ENCODE measurements around the gene CFL1.

CFL1 gene

GRCh38 chr11:65885231-65885630 lies 27.3 kb upstream of the CFL1 start:
- no peak for DNase-seq
- Histone ChIP-seq H3K4me3 (ENCODE audit: low read depth, low read length) (no peak overlapping the region), H3K4me1 (peaks cover 8% of the 10 kb centered on the region), H3K9me3 (no peaks in the 10 kb centered on the region), H3K36me3 (peaks cover 35% of the 10 kb centered on the region), H3K27me3 (no peaks in the 10 kb centered on the region)
- TF ChIP-seq, protein P1, sequence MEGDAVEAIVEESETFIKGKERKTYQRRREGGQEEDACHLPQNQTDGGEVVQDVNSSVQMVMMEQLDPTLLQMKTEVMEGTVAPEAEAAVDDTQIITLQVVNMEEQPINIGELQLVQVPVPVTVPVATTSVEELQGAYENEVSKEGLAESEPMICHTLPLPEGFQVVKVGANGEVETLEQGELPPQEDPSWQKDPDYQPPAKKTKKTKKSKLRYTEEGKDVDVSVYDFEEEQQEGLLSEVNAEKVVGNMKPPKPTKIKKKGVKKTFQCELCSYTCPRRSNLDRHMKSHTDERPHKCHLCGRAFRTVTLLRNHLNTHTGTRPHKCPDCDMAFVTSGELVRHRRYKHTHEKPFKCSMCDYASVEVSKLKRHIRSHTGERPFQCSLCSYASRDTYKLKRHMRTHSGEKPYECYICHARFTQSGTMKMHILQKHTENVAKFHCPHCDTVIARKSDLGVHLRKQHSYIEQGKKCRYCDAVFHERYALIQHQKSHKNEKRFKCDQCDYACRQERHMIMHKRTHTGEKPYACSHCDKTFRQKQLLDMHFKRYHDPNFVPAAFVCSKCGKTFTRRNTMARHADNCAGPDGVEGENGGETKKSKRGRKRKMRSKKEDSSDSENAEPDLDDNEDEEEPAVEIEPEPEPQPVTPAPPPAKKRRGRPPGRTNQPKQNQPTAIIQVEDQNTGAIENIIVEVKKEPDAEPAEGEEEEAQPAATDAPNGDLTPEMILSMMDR (IDR thresholded peaks at IDR 0.05; ENCODE audit: low read depth, low read length) = no peak

- Histone ChIP-seq H3K36me3 (peaks cover 35% of the 10 kb centered on the region), H3K9me3 (no peaks in the 10 kb centered on the region), H3K27me3 (no peaks in the 10 kb centered on the region), H3K4me1 (peaks cover 3% of the 10 kb centered on the region), H3K4me3 (ENCODE audit: low read depth, low read length) (no peak overlapping the region)
- peak; percentile 84 for DNase-seq
- TF ChIP-seq, protein P1 (IDR thresholded peaks at IDR 0.05; ENCODE audit: low read depth, low read length) = peak; percentile 100
Observed at GRCh38 chr11:65884716-65885092, 26.7 kb upstream of the CFL1 start.

DNA sequence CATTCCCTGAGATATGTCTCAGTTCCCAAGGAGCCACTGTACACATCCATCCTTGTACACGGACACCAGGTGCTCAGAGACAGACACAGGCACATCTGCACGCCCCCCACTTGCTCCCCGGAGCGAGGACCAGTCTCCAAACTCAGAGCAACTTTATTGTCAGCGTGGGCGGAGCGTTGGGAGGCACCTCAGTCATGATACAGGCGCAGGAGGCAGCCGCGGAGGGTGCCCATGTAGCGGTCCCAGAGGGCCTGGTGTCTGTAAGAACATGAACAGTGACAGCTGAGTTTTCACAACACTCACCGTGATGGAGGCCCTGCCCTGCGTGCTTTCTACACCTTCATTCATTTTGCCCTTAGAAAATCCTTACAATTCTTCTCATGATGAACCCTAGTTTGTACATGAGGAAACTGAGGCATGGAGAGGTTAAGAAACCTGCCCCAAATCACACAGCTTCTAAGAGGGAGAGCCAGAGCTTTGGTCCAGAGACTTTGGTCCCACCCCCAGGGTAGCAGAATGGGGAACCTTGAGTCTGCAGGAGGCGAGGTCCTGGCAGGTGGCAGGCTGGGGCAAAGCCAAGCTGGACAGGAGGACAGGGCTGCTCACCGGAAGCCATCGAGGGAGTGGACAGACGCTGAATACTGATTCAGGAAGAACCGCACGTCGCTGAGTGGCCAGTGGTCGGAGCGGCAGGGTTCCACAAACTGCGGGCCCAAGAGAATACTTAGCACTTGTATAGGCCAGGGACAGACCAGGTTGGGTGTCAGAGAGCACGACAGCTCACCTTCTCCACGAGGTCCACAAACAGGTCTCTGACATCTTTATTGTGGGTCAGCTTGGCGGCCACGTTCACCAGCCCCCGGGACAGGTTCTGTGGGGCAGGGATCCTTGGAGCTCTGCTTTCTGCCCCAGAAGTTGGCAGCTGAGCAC lies 26.1 kb upstream of the CFL1 start:
- no peak overlapping the region for H3K4me3 ChIP-seq (ENCODE audit: low read depth, low read length)
- H3K36me3 ChIP-seq = peaks cover 35% of the 10 kb centered on the region
- no peak for DNase-seq
- no peaks in the 10 kb centered on the region for H3K4me1 ChIP-seq
- H3K9me3 ChIP-seq = no peaks in the 10 kb centered on the region
- TF ChIP-seq, protein P1 (IDR thresholded peaks at IDR 0.05; ENCODE audit: low read depth, low read length) = no peak
- no peaks in the 10 kb centered on the region for H3K27me3 ChIP-seq

- TF ChIP-seq, protein P1 (IDR thresholded peaks at IDR 0.05; ENCODE audit: low read depth, low read length) = no peak
- H3K9me3 ChIP-seq = no peaks in the 10 kb centered on the region
- DNase-seq = no peak
- no peaks in the 10 kb centered on the region for H3K4me1 ChIP-seq
- H3K36me3 ChIP-seq = peaks cover 35% of the 10 kb centered on the region
- H3K27me3 ChIP-seq = no peaks in the 10 kb centered on the region
- no peak overlapping the region for H3K4me3 ChIP-seq (ENCODE audit: low read depth, low read length)
Observed at GRCh38 chr11:65883058-65883761, 25.2 kb upstream of the CFL1 start.

DNA sequence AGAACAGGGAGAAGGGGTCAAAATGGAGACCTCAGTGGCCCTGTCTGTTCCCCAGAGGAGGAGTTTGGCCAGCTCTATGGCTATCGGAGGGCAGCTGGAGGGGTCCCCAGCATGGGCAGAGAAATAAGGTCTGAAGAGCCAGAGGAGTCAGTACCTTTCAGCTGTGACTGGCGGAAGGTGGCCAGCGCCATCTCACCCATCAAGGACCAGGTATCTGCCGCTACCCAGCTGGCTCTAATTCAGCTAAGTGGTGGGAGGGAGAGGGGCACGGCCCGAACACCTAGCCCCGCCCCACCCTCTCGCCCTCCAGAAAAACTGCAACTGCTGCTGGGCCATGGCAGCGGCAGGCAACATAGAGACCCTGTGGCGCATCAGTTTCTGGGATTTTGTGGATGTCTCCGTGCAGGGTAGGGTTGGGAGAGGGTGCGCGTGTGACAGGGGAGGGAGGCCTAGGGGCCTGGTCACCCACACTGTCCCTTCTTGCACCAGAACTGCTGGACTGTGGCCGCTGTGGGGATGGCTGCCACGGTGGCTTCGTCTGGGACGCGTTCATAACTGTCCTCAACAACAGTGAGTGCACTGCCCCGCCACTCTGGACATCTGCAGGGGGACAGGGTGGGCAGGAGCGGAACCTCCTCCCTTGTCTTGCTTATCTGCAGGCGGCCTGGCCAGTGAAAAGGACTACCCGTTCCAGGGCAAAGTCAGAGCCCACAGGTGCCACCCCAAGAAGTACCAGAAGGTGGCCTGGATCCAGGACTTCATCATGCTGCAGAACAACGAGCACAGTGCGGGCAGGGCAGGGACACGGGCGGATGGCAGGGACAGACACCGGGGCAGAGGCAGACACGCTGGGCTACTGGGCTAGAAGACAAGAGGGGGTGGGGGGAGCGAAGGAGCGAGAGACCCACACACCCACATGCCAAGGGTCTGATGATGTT lies 24.4 kb upstream of the CFL1 start:
- no peaks in the 10 kb centered on the region for H3K4me1 ChIP-seq
- H3K9me3 ChIP-seq = no peaks in the 10 kb centered on the region
- H3K4me3 ChIP-seq (ENCODE audit: low read depth, low read length) = no peak overlapping the region
- TF ChIP-seq, protein P1 (IDR thresholded peaks at IDR 0.05; ENCODE audit: low read depth, low read length) = no peak
- peaks cover 35% of the 10 kb centered on the region for H3K36me3 ChIP-seq
- no peak for DNase-seq
- H3K27me3 ChIP-seq = no peaks in the 10 kb centered on the region

Data from BE2C (cell line).